Measurements from ENCODE around the gene CDCA8. TPM values are rescaled to one million over a fixed set of nuclear protein-coding genes. Genes with fewer than 3 reads are reported as not detected.

The CDCA8 gene
- total and polyA plus RNA-seq, 2 of the 8 experiments (the other 6 are each of a cell fraction or from before 2014, with no cell fraction given): 43.9 to 46.2 TPM

GRCh38 chr1:37718901-37719571, 26.7 kb downstream of the CDCA8 start:
- Histone ChIP-seq H4K8ac (ENCODE audit: extremely low read depth, insufficient read depth, low read length) (no peak overlapping the region; the same call in 1 of the 2 replicates), H3K36me3 (ENCODE audit: control insufficient read depth in 2 of 4, insufficient read depth in 4 of 4, low read length in 3 of 4) (no peaks in the 10 kb centered on the region), H3K4me2 (ENCODE audit: insufficient read depth in 1 of 2, low read depth in 2 of 2, low read length in 2 of 2) (no peak overlapping the region), H2AFZ (ENCODE audit: low read length) (no peak overlapping the region), H3K79me1 (ENCODE audit: low read depth, low read length) (no peaks in the 10 kb centered on the region), H2BK20ac (ENCODE audit: low read length) (no peak overlapping the region), H3K23me2 (ENCODE audit: low read depth, low read length) (no peaks in the 10 kb centered on the region), H3K27me3 (replicated peaks in 1 of 4; ENCODE audit: control insufficient read depth in 3 of 4, extremely low read depth in 1 of 4, insufficient read depth in 3 of 4, low read length in 3 of 4) (no peaks in the 10 kb centered on the region), H2BK15ac (ENCODE audit: low read length) (no peak overlapping the region), H4K91ac (replicated peaks; ENCODE audit: insufficient read length, low read length) (no peak overlapping the region), H4K20me1 (replicated peaks in 1 of 2; ENCODE audit: control insufficient read depth in 1 of 2, insufficient read depth in 2 of 2, low read length in 2 of 2) (no peaks in the 10 kb centered on the region), H2BK120ac (replicated peaks; ENCODE audit: low read depth, low read length) (no peak overlapping the region), H3K18ac (ENCODE audit: extremely low read depth, low read length) (no peak overlapping the region), H3K79me2 (ENCODE audit: control insufficient read depth in 1 of 2, insufficient read depth in 2 of 2, low read length in 2 of 2) (no peaks in the 10 kb centered on the region), H3K4ac (replicated peaks; ENCODE audit: insufficient read length, low read depth, low read length) (no peak overlapping the region), H3K23ac (ENCODE audit: insufficient read length) (no peak overlapping the region), H2AK5ac (ENCODE audit: low read depth, low read length) (no peak overlapping the region), H3K56ac (replicated peaks; ENCODE audit: insufficient read length, low read depth, low read length) (no peak overlapping the region), H2BK5ac (ENCODE audit: low read depth, low read length) (no peak overlapping the region), H3K27ac (ENCODE audit: low read depth, low read length) (no peak overlapping the region), H3K4me1 (replicated peaks in 1 of 4; ENCODE audit: control insufficient read depth in 3 of 4, insufficient read depth in 4 of 4, low read length in 3 of 4) (peaks cover 0 to 7% (median 4%) of the 10 kb centered on the region in 4 experiments; a peak in 3 of 7 replicates), H3K4me3 (ENCODE audit: extremely low read depth in 1 of 4, insufficient read depth in 2 of 4, low read depth in 3 of 4, low read length in 4 of 4) (no peak overlapping the region), H3K9me3 (ENCODE audit: insufficient read depth in 2 of 2, low read depth in 1 of 2, low read length in 1 of 2) (no peaks in the 10 kb centered on the region), H3K14ac (ENCODE audit: insufficient read length) (no peak overlapping the region), H4K5ac (ENCODE audit: insufficient read length, low read depth, low read length) (no peak overlapping the region), H2BK12ac (ENCODE audit: low read depth, low read length) (no peak overlapping the region), H3K9ac (replicated peaks in 1 of 4; ENCODE audit: extremely low read depth in 1 of 4, low read depth in 3 of 4, low read length in 3 of 4) (no peak overlapping the region)
- ChIA-PET POLR2A (ENCODE audit: partially characterized antibody) (interaction anchor here (1.4 to 2.8 kb wide), 3 partner anchors 9 to 11 kb away, joined by 3 to 11 read pairs (median 6); no protein-coding TSS in a partner anchor), CTCF (ENCODE audit: partially characterized antibody) (no interaction called here)
- DNase-seq (ENCODE audit: low read depth in 1 of 2, low spot score in 2 of 2) (no peak), FAIRE-seq (no peak)
- WGBS, 2 experiments (ENCODE audit: extremely low coverage in 1 of 2, insufficient coverage in 1 of 2, insufficient read length in 1 of 2, insufficient replicate concordance in 2 of 2, low coverage in 1 of 2, low lambda C conversion rate in 2 of 2, missing lambda C conversion rate in 1 of 2): 84% methylated on average over 12 of the region's 15 CpGs; no CpG with 5 or more reads in 1 of the 2 experiments
- no peak for TF ChIP-seq NANOG (IDR thresholded peaks at IDR 0.05; ENCODE audit: insufficient read depth, low read depth, low read length, poor library complexity, severe bottlenecking)
- no peak for TF ChIP-seq BCL11A (IDR thresholded peaks at IDR 0.05; ENCODE audit: low read depth in 2 of 2, low read length in 2 of 2)
- TF ChIP-seq TBP (IDR thresholded peaks at IDR 0.05; ENCODE audit: low read depth, low read length): no peak
- no peak for TF ChIP-seq SP2 (IDR thresholded peaks at IDR 0.05; ENCODE audit: low read length)
- TF ChIP-seq, protein P1, sequence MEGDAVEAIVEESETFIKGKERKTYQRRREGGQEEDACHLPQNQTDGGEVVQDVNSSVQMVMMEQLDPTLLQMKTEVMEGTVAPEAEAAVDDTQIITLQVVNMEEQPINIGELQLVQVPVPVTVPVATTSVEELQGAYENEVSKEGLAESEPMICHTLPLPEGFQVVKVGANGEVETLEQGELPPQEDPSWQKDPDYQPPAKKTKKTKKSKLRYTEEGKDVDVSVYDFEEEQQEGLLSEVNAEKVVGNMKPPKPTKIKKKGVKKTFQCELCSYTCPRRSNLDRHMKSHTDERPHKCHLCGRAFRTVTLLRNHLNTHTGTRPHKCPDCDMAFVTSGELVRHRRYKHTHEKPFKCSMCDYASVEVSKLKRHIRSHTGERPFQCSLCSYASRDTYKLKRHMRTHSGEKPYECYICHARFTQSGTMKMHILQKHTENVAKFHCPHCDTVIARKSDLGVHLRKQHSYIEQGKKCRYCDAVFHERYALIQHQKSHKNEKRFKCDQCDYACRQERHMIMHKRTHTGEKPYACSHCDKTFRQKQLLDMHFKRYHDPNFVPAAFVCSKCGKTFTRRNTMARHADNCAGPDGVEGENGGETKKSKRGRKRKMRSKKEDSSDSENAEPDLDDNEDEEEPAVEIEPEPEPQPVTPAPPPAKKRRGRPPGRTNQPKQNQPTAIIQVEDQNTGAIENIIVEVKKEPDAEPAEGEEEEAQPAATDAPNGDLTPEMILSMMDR (IDR thresholded peaks at IDR 0.05; ENCODE audit: control extremely low read depth in 1 of 3, insufficient read depth in 1 of 3, low read depth in 1 of 3, low read length in 3 of 3): no peak
- no peak for TF ChIP-seq NRF1 (IDR thresholded peaks at IDR 0.05; ENCODE audit: low read depth, low read length)
- no peak for TF ChIP-seq KDM1A (IDR thresholded peaks at IDR 0.05; ENCODE audit: borderline replicate concordance, low read length)
- no peak for TF ChIP-seq ATF3 (IDR thresholded peaks at IDR 0.05; ENCODE audit: insufficient read depth, low read depth, low read length)
- no peak for TF ChIP-seq POLR2A (IDR thresholded peaks at IDR 0.05; ENCODE audit: control extremely low read depth in 1 of 2, low read depth in 2 of 2, low read length in 2 of 2)
- TF ChIP-seq TEAD4 (IDR thresholded peaks at IDR 0.05; ENCODE audit: low read depth, low read length): no peak

Measured in H1 (cell line).